ENCODE measurements around the gene EPHB6.

Gene EPHB6

DNA sequence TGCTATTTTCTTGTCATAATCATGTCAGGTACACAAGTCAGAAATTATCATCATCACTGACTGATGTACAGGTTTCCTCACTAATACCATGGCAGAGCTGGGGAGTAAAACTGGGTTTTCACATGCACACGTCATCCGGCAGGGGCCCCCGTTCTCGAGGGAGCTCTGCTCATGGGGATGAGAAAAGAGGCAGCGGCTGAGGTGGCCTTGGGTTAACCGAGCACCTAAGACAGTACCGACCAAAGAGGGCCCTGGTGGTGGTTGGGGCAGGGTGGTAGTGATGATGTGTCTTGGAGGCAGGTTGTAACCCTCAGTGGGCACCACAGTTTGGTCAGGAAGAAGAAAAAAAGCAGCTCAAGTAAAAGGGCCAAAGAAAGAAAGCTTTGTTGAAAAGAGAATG lies 42.8 kb downstream of the EPHB6 start:
- no peak for DNase-seq

GRCh38 chr7:142898377-142899170 lies 43.7 kb downstream of the EPHB6 start:
- no peak for DNase-seq

GRCh38 chr7:142899661-142900060 lies 44.8 kb downstream of the EPHB6 start:
- no peak for DNase-seq

GRCh38 chr7:142901426-142902259 lies 46.8 kb downstream of the EPHB6 start:
- DNase-seq: no peak

- no peak for DNase-seq
These were observed 49.3 kb downstream of the EPHB6 start for GRCh38 chr7:142904128-142904527.

GRCh38 chr7:142905759-142906158 lies 50.9 kb downstream of the EPHB6 start:
- no peak for DNase-seq

- DNase-seq: no peak
These were observed 51.8 kb downstream of the EPHB6 start for GRCh38 chr7:142906643-142907042.

DNA sequence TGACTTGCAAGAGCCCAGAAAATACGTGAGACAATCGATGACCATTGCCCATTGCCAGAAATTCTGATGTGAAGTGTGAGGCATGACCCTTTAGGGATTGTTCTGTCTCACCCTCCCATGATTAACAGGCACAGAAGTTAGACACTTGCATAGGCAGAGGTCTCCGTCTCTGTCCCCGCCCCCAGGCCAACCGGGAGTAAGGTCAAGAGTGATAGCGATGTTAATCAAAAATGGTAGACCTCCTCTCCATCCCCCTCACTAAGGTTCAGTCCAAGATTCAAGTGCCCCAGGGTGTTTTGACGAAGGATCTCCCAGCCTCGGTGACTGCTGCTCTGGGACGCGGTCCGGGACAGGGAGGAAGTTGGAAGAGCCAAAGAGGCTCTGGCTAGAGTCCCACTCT lies 53.4 kb downstream of the EPHB6 start:
- no peak for DNase-seq

GRCh38 chr7:142908921-142909890 lies 54.3 kb downstream of the EPHB6 start:
- DNase-seq: no peak

DNA sequence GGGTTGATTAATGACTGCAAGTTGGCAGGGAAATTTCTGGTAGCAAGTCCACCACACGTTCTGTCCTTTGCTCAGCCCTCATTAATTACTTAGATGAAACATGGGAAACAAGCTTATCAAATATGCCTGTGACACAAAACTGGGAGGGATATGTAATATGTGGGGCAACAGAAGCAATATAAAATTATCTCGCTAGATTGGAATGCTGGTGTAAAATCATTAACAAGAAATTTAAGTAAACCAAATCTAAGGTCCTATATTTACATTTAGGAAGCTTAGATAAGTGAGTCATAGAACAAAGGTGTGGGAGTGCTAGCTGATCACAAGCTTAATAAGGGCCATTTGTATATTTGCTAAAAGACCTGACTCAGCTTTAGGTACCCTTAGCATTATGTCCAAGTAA lies 55.2 kb downstream of the EPHB6 start:
- no peak for DNase-seq

- no peak for DNase-seq
These were observed 55.6 kb downstream of the EPHB6 start for GRCh38 chr7:142910481-142910880.

DNA sequence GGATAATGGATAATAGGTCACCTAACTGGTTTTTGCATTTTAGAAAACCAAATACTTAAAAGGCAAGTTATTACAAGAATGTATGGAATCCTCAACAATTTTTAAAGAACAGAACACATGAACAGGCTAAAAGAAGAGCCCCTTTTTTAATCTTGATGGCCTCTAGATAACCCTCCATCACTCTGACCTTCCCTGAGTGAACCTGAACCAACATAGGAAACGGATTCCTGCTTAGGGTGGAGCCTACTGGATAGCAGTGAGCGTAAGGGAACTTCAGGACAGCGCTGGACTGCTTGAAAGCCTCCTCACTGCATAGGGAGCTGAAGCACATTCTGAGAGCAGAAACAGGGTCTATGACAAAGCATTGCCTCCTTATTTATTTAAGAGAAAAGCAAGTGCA lies 58.2 kb downstream of the EPHB6 start:
- DNase-seq: no peak

- no peak for DNase-seq
These were observed 58.7 kb downstream of the EPHB6 start for GRCh38 chr7:142913566-142913965.

- no peak for DNase-seq
These were observed 59.2 kb downstream of the EPHB6 start for GRCh38 chr7:142914121-142914520.

DNA sequence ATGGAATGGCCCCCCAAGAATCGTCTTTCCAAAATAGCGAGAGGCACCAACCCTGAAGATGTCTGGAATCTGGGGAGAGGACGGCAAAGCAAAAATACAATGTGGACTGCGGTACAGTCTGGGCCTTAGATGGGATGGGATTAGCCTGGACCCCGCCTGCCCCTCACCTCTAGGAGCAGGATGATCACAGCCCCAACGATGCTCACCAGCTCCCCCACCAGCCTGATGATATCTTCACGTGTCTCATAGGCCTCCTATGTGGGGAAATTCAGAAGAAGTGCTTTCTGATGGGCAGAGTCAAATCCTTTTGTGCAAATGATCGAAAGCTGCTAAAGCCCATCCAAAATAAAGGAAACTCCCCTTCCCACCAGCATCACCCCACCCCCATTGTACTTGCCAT lies 60.4 kb downstream of the EPHB6 start:
- no peak for DNase-seq

GRCh38 chr7:142916508-142916907 lies 61.6 kb downstream of the EPHB6 start:
- DNase-seq: no peak

- no peak for DNase-seq
These were observed 62.6 kb downstream of the EPHB6 start for GRCh38 chr7:142917447-142917846.

DNA sequence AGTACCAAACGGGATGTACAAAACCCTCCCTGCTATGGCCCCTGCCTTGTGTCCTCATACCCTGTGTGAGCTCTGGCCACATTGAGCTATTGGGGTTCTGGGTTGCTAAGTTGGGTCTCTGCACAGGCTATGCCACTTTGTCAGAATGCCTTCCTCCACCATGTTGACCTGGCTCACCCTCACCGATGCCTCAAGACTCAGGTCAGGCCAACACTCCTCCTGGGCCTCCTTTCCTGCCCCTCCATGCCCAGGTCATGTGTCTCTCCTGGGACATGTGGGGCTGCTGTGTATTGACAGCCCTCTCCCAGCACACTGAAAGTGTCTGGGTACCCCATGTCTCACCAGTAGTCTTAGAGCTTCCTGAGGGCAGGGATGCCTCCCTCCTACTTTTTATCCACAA lies 64.0 kb downstream of the EPHB6 start:
- no peak for DNase-seq

DNA sequence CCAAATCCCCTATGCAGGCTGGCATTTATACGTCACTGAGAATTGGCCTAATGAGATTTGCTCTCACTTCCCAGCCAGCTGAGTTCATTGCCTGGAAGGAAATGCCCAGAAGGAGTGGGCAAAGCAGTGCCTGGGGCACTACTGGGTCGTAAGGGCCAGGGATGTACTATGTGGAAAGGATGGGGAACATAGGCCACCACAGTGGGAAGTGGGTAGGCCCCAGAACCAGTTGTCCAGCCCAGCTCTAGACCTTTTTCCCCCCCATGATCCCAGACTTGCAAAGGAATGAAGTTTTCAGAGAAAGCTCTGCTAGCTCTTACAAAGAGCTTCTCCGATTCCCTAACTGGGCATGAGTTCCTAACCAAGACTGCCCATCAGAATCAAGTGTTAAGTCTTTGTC lies 64.8 kb downstream of the EPHB6 start:
- no peak for DNase-seq
